GM12872 (cell line): ENCODE measurements around the gene EVX2.

Experiments
- TF ChIP-seq, protein P1 (sequence below): IDR thresholded peaks from 3 replicates; pipeline ENCODE4 v1.5.1; 2011; ENCODE audit warnings: low read depth, mild to moderate bottlenecking, low read length, moderate library complexity; ENCODE audit not compliant: insufficient read depth

Gene EVX2

DNA sequence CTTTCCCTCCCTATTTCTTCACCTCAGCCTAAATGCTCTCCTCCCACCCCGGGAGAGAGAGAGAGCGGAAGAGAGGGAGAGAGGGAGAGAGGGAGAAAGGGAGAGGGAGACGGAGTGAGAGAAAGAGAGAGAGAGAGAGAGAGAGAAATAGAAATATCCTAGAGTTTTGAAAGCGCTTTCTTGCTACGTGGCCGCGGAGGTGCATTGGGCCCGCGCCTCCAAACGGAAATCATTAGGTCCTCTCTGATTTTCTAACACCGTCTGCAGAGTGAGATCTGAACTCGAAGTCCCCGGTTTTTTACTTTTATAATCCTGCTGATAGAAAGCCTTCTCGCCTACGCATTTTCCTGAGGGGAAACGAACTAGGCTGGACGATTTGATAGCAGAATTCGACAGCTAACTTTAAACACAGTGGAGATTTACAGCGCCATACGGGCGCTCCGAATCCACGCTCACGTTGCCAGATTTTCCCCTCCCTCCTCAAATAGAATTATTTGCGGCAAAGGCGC, 903 bp upstream of the EVX2 start:
- TF ChIP-seq, protein P1, sequence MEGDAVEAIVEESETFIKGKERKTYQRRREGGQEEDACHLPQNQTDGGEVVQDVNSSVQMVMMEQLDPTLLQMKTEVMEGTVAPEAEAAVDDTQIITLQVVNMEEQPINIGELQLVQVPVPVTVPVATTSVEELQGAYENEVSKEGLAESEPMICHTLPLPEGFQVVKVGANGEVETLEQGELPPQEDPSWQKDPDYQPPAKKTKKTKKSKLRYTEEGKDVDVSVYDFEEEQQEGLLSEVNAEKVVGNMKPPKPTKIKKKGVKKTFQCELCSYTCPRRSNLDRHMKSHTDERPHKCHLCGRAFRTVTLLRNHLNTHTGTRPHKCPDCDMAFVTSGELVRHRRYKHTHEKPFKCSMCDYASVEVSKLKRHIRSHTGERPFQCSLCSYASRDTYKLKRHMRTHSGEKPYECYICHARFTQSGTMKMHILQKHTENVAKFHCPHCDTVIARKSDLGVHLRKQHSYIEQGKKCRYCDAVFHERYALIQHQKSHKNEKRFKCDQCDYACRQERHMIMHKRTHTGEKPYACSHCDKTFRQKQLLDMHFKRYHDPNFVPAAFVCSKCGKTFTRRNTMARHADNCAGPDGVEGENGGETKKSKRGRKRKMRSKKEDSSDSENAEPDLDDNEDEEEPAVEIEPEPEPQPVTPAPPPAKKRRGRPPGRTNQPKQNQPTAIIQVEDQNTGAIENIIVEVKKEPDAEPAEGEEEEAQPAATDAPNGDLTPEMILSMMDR: no peak

GRCh38 chr2:176082824-176083751, 674 bp downstream of the EVX2 start:
- TF ChIP-seq, protein P1: no peak

GRCh38 chr2:176082525-176082823, 1.3 kb downstream of the EVX2 start:
- TF ChIP-seq, protein P1: no peak

GRCh38 chr2:176081837-176082524, 1.8 kb downstream of the EVX2 start:
- TF ChIP-seq, protein P1: no peak

DNA sequence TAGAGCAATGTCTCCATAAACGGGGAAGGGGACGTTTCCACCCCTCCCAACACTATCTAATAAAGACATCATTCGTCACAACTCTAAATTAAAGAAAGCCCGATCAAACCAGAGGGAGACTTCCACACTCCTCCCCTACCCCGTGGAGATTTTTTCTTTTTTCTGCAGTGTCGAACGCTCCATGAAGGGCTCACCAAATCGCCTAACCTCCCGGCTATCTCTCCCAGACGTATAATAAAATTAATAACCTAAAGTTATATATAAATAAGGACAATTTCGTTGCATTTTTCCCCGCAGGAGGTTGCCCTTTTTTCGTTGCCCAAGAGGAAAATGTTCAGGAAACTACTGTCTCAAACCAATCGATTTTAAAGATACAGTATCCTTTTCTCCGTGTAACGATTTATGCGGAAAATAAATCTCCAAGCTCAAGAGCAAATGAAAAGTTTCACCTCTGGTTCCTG, 2.4 kb downstream of the EVX2 start:
- TF ChIP-seq, protein P1: no peak

GRCh38 chr2:176080540-176081375, 3.0 kb downstream of the EVX2 start:
- TF ChIP-seq, protein P1: no peak
